ENCODE data around the gene KCNB1.

Gene KCNB1

GRCh38 chr20:49385465-49385864, 97.0 kb downstream of the KCNB1 start:
- Histone ChIP-seq H3K27ac (ENCODE audit: low read depth, low read length) (peak overlapping the region; percentile 45), H3K9ac (ENCODE audit: low read length) (no peak overlapping the region), H3K9me3 (ENCODE audit: low read length) (no peaks in the 10 kb centered on the region), H3K27me3 (ENCODE audit: control insufficient read depth in 1 of 2, insufficient read depth in 2 of 2, low read length in 2 of 2) (no peaks in the 10 kb centered on the region), H3K4me1 (ENCODE audit: insufficient read depth, low read length) (peaks cover 61% of the 10 kb centered on the region), H3K36me3 (ENCODE audit: insufficient read depth, low read length) (no peaks in the 10 kb centered on the region), H3K4me3 (ENCODE audit: low read depth in 1 of 2, low read length in 2 of 2) (no peak overlapping the region)

DNA sequence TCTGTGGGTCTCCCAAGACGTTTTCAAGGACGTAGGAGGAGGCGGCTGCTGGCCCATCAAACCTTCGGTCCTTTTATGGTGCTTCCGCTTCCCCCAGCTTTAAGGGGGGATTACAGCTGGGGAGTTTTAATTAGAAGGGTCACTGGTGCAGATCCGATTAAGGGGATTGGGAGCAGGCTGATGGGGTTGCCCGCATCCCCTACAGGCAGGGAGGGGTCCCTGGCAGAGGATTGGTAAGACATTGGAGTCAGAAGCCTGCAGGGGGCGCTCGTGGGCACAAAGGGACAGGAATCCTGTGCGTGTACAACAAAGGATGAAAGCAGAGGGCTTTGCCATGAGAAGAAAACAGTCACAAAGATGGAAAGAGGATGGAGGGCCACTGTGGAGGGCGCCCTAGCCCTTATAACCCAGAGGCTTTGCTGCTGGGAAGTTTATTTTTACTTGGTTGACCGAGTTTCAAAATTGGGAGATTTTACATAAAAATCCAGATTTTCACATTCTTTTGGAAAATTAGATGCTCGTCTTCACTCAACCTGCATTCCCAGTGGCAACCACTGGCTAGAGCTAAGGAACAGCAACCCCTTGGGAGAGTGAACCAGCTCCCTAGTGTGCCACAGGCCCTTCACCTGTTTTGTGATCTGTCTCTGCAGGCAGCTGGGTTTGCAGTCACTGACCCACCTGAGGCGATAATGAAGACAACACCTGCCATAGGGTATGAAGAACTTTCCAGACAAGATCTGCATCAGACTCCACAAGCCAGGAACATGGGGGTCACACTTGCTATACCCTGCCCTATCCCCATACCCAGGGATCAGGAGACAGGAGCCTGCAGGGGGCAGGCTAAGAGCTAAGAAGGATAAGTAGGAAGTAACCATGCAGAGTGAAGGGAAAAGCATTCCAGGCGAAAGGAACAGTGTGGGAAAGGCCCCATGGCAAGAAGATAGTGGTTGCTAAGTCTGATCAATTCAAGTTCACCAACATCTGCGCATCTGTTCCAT, 97.7 kb downstream of the KCNB1 start:
- Histone ChIP-seq H3K36me3 (ENCODE audit: insufficient read depth, low read length) (no peaks in the 10 kb centered on the region), H3K4me1 (ENCODE audit: insufficient read depth, low read length) (peaks cover 64% of the 10 kb centered on the region), H3K9ac (ENCODE audit: low read length) (no peak overlapping the region), H3K27ac (ENCODE audit: low read depth, low read length) (peak overlapping the region; percentile 45), H3K9me3 (ENCODE audit: low read length) (no peaks in the 10 kb centered on the region), H3K4me3 (ENCODE audit: low read depth in 1 of 2, low read length in 2 of 2) (no peak overlapping the region), H3K27me3 (ENCODE audit: control insufficient read depth in 1 of 2, insufficient read depth in 2 of 2, low read length in 2 of 2) (no peaks in the 10 kb centered on the region)

DNA sequence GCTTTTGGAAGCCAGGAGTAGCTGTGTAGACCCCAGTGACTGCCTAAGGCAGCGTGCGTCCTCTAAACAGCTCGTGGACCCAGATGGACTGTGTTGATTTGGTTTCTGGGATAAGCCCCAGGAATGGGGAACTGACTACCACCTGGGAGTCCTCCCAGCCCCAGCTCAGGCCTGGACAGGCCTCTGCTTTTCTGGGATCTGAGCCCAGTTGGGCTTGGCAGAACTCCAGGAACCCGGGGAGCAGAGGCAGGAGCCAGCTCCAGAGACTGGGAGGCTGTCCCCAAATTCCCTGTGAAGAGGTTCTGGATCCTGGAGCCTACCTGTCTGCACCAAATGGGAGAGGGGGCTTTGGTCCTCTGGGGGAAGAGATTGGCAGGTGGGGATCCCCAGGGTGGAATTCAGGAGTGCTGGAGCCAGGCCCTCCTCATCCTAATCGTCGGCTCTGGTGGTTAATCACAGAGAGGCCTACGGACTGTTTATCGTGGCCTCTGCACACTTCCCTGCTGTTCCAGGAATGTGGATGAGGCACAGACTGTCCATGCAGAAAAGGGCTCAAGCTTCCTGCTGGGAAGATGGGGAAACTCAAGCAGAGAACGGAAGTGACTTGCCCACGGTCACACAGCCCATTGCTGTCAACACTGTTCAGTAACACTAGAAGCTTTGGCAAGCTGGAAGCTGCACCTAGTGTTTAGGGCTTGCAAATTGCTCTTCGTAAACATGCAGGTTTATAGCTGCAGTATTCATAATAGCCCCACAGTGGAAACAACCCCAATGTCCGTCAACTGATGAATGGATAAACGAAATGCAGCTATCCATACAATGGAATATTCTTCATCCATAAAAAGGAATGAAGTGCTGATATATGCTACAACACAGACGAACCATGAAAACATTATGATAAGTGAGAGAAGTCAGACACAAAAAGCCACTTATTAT, 100.6 kb downstream of the KCNB1 start:
- H3K4me3 ChIP-seq (ENCODE audit: low read depth in 1 of 2, low read length in 2 of 2): peak overlapping the region in 1 of 2 donors; percentile 25
- peaks cover 36% of the 10 kb centered on the region for H3K4me1 ChIP-seq (ENCODE audit: insufficient read depth, low read length)
- no peaks in the 10 kb centered on the region for H3K9me3 ChIP-seq (ENCODE audit: low read length)
- peak overlapping the region; percentile 65 for H3K27ac ChIP-seq (ENCODE audit: low read depth, low read length)
- H3K9ac ChIP-seq (ENCODE audit: low read length): no peak overlapping the region
- no peaks in the 10 kb centered on the region for H3K27me3 ChIP-seq (ENCODE audit: control insufficient read depth in 1 of 2, insufficient read depth in 2 of 2, low read length in 2 of 2)
- no peaks in the 10 kb centered on the region for H3K36me3 ChIP-seq (ENCODE audit: insufficient read depth, low read length)

DNA sequence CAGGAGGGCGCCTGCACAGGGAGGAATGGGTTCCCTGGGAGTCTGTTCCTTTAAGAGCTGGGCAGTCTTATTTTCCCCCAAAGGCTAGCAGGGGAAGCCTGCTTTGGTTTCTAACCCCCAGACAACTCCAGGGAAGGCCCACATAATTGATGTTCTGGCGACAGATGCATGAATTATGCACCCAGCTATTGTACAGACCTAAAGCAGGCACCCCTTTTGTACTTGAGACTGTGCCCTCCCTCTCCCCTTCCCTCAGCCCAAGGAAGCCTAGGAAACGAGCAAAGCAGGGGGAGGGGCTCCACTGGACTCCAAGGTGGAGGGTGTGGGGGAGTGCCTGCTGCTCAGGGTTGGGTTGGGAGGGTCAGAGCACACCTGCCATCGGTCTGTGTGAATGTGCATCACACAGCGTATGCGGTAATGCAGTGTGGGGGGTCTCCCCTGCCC, 102.1 kb downstream of the KCNB1 start:
- Histone ChIP-seq H3K36me3 (ENCODE audit: insufficient read depth, low read length) (no peaks in the 10 kb centered on the region), H3K27ac (ENCODE audit: low read depth, low read length) (no peak overlapping the region), H3K4me3 (ENCODE audit: low read depth in 1 of 2, low read length in 2 of 2) (no peak overlapping the region), H3K9ac (ENCODE audit: low read length) (no peak overlapping the region), H3K4me1 (ENCODE audit: insufficient read depth, low read length) (peaks cover 33% of the 10 kb centered on the region), H3K27me3 (ENCODE audit: control insufficient read depth in 1 of 2, insufficient read depth in 2 of 2, low read length in 2 of 2) (no peaks in the 10 kb centered on the region), H3K9me3 (ENCODE audit: low read length) (no peaks in the 10 kb centered on the region)

DNA sequence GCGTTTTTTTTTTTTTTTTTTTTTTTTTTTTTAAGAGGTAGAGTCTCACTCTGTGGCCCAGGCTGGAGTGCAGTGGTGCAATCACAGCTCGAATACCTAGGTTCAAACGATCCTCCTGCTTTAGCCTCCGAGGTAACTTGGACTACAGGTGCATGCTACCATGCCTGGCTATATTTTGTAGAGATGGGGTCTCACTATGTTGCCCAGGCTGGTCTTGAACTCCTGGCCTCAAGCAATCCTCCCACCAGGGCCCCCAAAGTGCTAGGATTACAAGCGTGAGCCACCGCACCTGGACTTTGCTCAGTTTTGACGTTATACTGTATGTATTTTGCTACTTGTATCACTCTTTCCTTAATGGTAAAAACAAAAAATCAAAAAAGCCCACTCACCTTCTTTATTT, 103.1 kb downstream of the KCNB1 start:
- Histone ChIP-seq H3K4me1 (ENCODE audit: insufficient read depth, low read length) (peaks cover 23% of the 10 kb centered on the region), H3K27me3 (ENCODE audit: control insufficient read depth in 1 of 2, insufficient read depth in 2 of 2, low read length in 2 of 2) (no peaks in the 10 kb centered on the region), H3K36me3 (ENCODE audit: insufficient read depth, low read length) (peaks cover 4% of the 10 kb centered on the region), H3K27ac (ENCODE audit: low read depth, low read length) (no peak overlapping the region), H3K4me3 (ENCODE audit: low read depth in 1 of 2, low read length in 2 of 2) (no peak overlapping the region), H3K9ac (ENCODE audit: low read length) (no peak overlapping the region), H3K9me3 (ENCODE audit: low read length) (no peaks in the 10 kb centered on the region)

- peaks cover 20% of the 10 kb centered on the region for H3K36me3 ChIP-seq (ENCODE audit: insufficient read depth, low read length)
- H3K4me1 ChIP-seq (ENCODE audit: insufficient read depth, low read length): peaks cover 19% of the 10 kb centered on the region
- no peaks in the 10 kb centered on the region for H3K27me3 ChIP-seq (ENCODE audit: control insufficient read depth in 1 of 2, insufficient read depth in 2 of 2, low read length in 2 of 2)
- H3K27ac ChIP-seq (ENCODE audit: low read depth, low read length): no peak overlapping the region
- H3K4me3 ChIP-seq (ENCODE audit: low read depth in 1 of 2, low read length in 2 of 2): no peak overlapping the region
- H3K9me3 ChIP-seq (ENCODE audit: low read length): no peaks in the 10 kb centered on the region
- no peak overlapping the region for H3K9ac ChIP-seq (ENCODE audit: low read length)
Measured at GRCh38 chr20:49377326-49377725, 105.1 kb downstream of the KCNB1 start.

GRCh38 chr20:49375170-49375569, 107.3 kb downstream of the KCNB1 start:
- Histone ChIP-seq H3K4me3 (ENCODE audit: low read depth in 1 of 2, low read length in 2 of 2) (no peak overlapping the region), H3K9me3 (ENCODE audit: low read length) (no peaks in the 10 kb centered on the region), H3K27ac (ENCODE audit: low read depth, low read length) (no peak overlapping the region), H3K27me3 (ENCODE audit: control insufficient read depth in 1 of 2, insufficient read depth in 2 of 2, low read length in 2 of 2) (no peaks in the 10 kb centered on the region), H3K36me3 (ENCODE audit: insufficient read depth, low read length) (peaks cover 23% of the 10 kb centered on the region), H3K9ac (ENCODE audit: low read length) (no peak overlapping the region), H3K4me1 (ENCODE audit: insufficient read depth, low read length) (peaks cover under 1% of the 10 kb centered on the region)

- no peak overlapping the region for H3K4me3 ChIP-seq (ENCODE audit: low read depth in 1 of 2, low read length in 2 of 2)
- H3K9ac ChIP-seq (ENCODE audit: low read length): no peak overlapping the region
- no peaks in the 10 kb centered on the region for H3K27me3 ChIP-seq (ENCODE audit: control insufficient read depth in 1 of 2, insufficient read depth in 2 of 2, low read length in 2 of 2)
- no peak overlapping the region for H3K27ac ChIP-seq (ENCODE audit: low read depth, low read length)
- peaks cover 23% of the 10 kb centered on the region for H3K36me3 ChIP-seq (ENCODE audit: insufficient read depth, low read length)
- no peaks in the 10 kb centered on the region for H3K9me3 ChIP-seq (ENCODE audit: low read length)
- H3K4me1 ChIP-seq (ENCODE audit: insufficient read depth, low read length): no peaks in the 10 kb centered on the region
Measured at GRCh38 chr20:49372095-49372734, 110.3 kb downstream of the KCNB1 start.

GRCh38 chr20:49368596-49368995, 113.9 kb downstream of the KCNB1 start:
- Histone ChIP-seq H3K9me3 (ENCODE audit: low read length) (no peaks in the 10 kb centered on the region), H3K9ac (ENCODE audit: low read length) (no peak overlapping the region), H3K27me3 (ENCODE audit: control insufficient read depth in 1 of 2, insufficient read depth in 2 of 2, low read length in 2 of 2) (no peaks in the 10 kb centered on the region), H3K27ac (ENCODE audit: low read depth, low read length) (peak overlapping the region; percentile 49), H3K4me1 (ENCODE audit: insufficient read depth, low read length) (no peaks in the 10 kb centered on the region), H3K4me3 (ENCODE audit: low read depth in 1 of 2, low read length in 2 of 2) (no peak overlapping the region), H3K36me3 (ENCODE audit: insufficient read depth, low read length) (peaks cover 11% of the 10 kb centered on the region)

- no peak overlapping the region for H3K9ac ChIP-seq (ENCODE audit: low read length)
- H3K4me3 ChIP-seq (ENCODE audit: low read depth in 1 of 2, low read length in 2 of 2): no peak overlapping the region
- no peak overlapping the region for H3K27ac ChIP-seq (ENCODE audit: low read depth, low read length)
- peaks cover under 1% of the 10 kb centered on the region for H3K36me3 ChIP-seq (ENCODE audit: insufficient read depth, low read length)
- no peaks in the 10 kb centered on the region for H3K27me3 ChIP-seq (ENCODE audit: control insufficient read depth in 1 of 2, insufficient read depth in 2 of 2, low read length in 2 of 2)
- peaks cover 4% of the 10 kb centered on the region for H3K4me1 ChIP-seq (ENCODE audit: insufficient read depth, low read length)
- H3K9me3 ChIP-seq (ENCODE audit: low read length): no peaks in the 10 kb centered on the region
Measured at GRCh38 chr20:49367113-49367512, 115.4 kb downstream of the KCNB1 start.

GRCh38 chr20:49366687-49367086, 115.8 kb downstream of the KCNB1 start:
- Histone ChIP-seq H3K9me3 (ENCODE audit: low read length) (no peaks in the 10 kb centered on the region), H3K9ac (ENCODE audit: low read length) (no peak overlapping the region), H3K4me1 (ENCODE audit: insufficient read depth, low read length) (peaks cover 8% of the 10 kb centered on the region), H3K27me3 (ENCODE audit: control insufficient read depth in 1 of 2, insufficient read depth in 2 of 2, low read length in 2 of 2) (no peaks in the 10 kb centered on the region), H3K36me3 (ENCODE audit: insufficient read depth, low read length) (no peaks in the 10 kb centered on the region), H3K27ac (ENCODE audit: low read depth, low read length) (no peak overlapping the region), H3K4me3 (ENCODE audit: low read depth in 1 of 2, low read length in 2 of 2) (no peak overlapping the region)

Measured in muscle layer of colon (tissue), 2 donors.